ENCODE data around the gene RUNX1.

DNA sequence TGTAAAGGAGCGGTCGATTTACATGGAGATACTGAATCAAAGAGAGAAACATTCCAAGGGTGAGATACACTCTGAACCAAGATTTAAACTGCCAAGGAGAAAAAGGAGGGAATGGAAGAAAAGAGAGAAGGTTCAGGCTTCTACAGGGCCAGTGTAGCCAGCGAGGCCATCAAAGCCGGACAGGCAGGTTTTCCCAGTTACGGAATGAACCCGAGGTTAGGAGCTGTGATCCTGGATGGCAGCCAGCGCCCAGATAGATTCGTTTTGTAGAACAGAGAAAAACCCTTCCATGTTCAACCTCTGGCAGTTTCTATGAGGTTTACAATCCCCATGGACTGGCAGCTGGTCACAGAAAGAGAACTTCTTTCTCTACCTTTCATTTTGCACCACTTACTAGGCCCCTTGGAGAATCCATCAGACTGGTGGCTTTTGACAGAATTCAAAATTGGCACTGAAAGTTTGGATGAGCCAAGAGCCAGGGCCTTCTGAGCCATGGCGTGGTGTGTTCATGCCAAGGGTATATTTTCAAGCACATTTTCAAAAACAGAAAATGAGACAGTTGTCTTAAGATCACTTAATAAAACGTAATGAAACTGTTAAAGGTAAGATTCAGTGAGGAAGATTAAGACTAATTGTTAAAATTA, 171.5 kb downstream of the RUNX1 start:
- TF ChIP-seq FOXM1 (IDR thresholded peaks at IDR 0.05; ENCODE audit: borderline replicate concordance) (no peak), NFRKB (IDR thresholded peaks at IDR 0.05) (no peak), SP1 (IDR thresholded peaks at IDR 0.05) (no peak), FOXA1 (IDR thresholded peaks at IDR 0.05) (no peak), LEF1 (IDR thresholded peaks at IDR 0.05; ENCODE audit: borderline replicate concordance) (no peak), L3MBTL2 (conservative IDR thresholded peaks at IDR 0.05) (no peak), HDGF (IDR thresholded peaks at IDR 0.05; ENCODE audit: borderline replicate concordance) (no peak)

Measured in HEK293T (cell line).